ENCODE results near the gene NCF1.
"Not testable (repeated sequence)": the region's sequence is repeated elsewhere in the genome, so short reads cannot be mapped to it uniquely, and the experiment has no call there.

Gene NCF1

DNA sequence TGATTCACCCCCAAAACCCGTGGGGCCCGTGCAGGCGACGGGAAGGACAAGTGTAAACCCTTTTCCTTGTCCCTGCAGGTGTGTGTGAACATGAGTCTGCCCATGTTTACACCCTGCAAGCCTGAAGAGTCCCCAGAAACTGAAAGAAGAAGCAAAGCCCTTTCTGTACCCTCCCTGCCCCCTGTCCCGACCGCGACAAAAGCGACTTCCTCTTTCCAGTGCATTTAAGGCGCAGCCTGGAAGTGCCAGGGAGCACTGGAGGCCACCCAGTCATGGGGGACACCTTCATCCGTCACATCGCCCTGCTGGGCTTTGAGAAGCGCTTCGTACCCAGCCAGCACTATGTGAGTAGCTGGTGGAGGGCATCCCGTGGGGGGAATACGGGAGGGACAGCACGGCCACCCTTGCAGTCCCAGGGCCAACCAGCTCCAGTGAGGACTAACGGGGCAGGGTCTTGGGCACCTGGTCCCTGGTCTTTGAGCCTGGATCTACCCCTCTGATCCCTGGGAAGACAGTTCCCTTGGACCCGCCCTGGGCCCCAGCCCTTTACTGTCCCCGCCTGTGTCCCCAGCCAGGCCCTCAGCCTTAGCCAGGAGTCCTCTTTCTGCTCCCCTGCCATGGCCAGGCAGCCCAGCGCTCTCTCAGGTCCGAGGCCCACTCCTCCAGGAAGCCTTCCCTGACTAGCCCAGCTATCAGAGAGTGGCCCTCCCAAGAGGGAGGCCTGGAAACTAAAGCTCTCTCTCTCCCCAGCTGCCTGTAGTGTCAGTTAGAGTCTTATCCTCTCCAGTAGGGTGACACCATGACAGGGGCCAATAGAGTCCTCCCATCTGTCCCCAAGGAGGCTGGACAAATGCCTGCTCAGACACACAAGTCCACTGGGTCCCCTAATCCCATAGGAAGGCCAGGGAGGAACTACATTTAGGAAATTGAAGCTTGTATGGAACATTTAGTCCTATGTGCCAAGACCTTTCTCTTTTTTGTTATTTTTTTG, at the start of gene NCF1:
Gene NCF1 (plus strand): TSS at position 252 of the 991 bp plus-strand sequence. CDS start 21 bp downstream, at position 273.
- not testable (repeated sequence) for H3K4me3 ChIP-seq (ENCODE audit: low read depth, low read length); H3K36me3 ChIP-seq (ENCODE audit: control insufficient read depth, insufficient read depth, low read length); H3K27me3 ChIP-seq (ENCODE audit: control insufficient read depth, insufficient read depth, low read length); H3K27ac ChIP-seq (ENCODE audit: low read depth, low read length); H3K9me3 ChIP-seq (ENCODE audit: control insufficient read depth, insufficient read depth, low read depth, low read length); H3K4me1 ChIP-seq (ENCODE audit: control insufficient read depth, insufficient read depth, low read length); H3K9ac ChIP-seq (ENCODE audit: low read length)

GRCh38 chr7:74725840-74726239, 48.0 kb upstream of the NCF1 start:
- no peaks in the 10 kb centered on the region for H3K27me3 ChIP-seq (ENCODE audit: control insufficient read depth, insufficient read depth, low read length)
- H3K36me3 ChIP-seq (ENCODE audit: control insufficient read depth, insufficient read depth, low read length): peaks cover 38% of the 10 kb centered on the region
- H3K4me1 ChIP-seq (ENCODE audit: control insufficient read depth, insufficient read depth, low read length): no peaks in the 10 kb centered on the region
- no peak overlapping the region for H3K4me3 ChIP-seq (ENCODE audit: low read depth, low read length)
- no peak overlapping the region for H3K9ac ChIP-seq (ENCODE audit: low read length)
- no peaks in the 10 kb centered on the region for H3K9me3 ChIP-seq (ENCODE audit: control insufficient read depth, insufficient read depth, low read depth, low read length)
- H3K27ac ChIP-seq (ENCODE audit: low read depth, low read length): no peak overlapping the region

GRCh38 chr7:74726309-74727101, 47.3 kb upstream of the NCF1 start:
- H3K27ac ChIP-seq (ENCODE audit: low read depth, low read length): no peak overlapping the region
- H3K9me3 ChIP-seq (ENCODE audit: control insufficient read depth, insufficient read depth, low read depth, low read length): no peaks in the 10 kb centered on the region
- no peak overlapping the region for H3K4me3 ChIP-seq (ENCODE audit: low read depth, low read length)
- H3K9ac ChIP-seq (ENCODE audit: low read length): no peak overlapping the region
- no peaks in the 10 kb centered on the region for H3K4me1 ChIP-seq (ENCODE audit: control insufficient read depth, insufficient read depth, low read length)
- H3K27me3 ChIP-seq (ENCODE audit: control insufficient read depth, insufficient read depth, low read length): no peaks in the 10 kb centered on the region
- peaks cover 37% of the 10 kb centered on the region for H3K36me3 ChIP-seq (ENCODE audit: control insufficient read depth, insufficient read depth, low read length)

DNA sequence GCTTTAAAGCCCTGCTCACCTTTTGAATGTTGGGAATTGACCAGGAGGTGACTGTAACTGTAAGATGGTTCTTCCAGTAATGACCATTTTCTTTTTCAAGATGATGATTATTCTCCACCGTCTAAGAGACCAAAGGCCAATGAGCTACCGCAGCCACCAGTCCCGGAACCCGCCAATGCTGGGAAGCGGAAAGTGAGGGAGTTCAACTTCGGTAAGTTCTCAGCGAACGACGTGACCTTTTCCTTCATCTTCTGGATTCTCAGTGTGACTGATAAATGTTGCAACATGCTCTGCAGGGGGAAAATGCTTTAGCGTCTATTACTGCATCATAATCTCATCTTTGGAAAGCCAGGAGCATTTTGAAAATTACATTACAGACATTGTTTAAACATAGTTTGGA, 45.1 kb upstream of the NCF1 start:
- H3K27ac ChIP-seq (ENCODE audit: low read depth, low read length); H3K9me3 ChIP-seq (ENCODE audit: control insufficient read depth, insufficient read depth, low read depth, low read length); H3K9ac ChIP-seq (ENCODE audit: low read length); H3K27me3 ChIP-seq (ENCODE audit: control insufficient read depth, insufficient read depth, low read length); H3K4me3 ChIP-seq (ENCODE audit: low read depth, low read length); H3K4me1 ChIP-seq (ENCODE audit: control insufficient read depth, insufficient read depth, low read length): not testable (repeated sequence)
- peaks cover 25% of the 10 kb centered on the region for H3K36me3 ChIP-seq (ENCODE audit: control insufficient read depth, insufficient read depth, low read length)

DNA sequence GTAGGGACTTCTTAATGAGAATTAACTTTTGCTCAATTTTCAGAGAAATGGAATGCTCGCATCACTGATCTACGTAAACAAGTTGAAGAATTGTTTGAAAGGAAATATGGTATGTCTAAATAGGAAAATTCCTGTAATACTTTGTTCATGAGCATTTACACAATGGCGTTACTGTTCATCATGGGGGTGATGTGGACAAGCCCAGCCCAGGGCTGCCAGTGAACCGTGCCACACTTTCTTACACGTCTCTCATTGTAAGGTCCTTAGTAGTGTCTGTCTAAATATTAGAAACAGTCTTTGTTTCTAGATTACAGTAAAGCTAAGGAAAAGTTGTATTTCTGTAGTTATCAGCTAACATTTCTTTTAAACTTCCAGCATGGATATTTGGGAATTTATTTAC, 43.6 kb upstream of the NCF1 start:
- peaks cover 21% of the 10 kb centered on the region for H3K36me3 ChIP-seq (ENCODE audit: control insufficient read depth, insufficient read depth, low read length)
- not testable (repeated sequence) for H3K9me3 ChIP-seq (ENCODE audit: control insufficient read depth, insufficient read depth, low read depth, low read length); H3K27ac ChIP-seq (ENCODE audit: low read depth, low read length); H3K27me3 ChIP-seq (ENCODE audit: control insufficient read depth, insufficient read depth, low read length); H3K4me1 ChIP-seq (ENCODE audit: control insufficient read depth, insufficient read depth, low read length); H3K4me3 ChIP-seq (ENCODE audit: low read depth, low read length); H3K9ac ChIP-seq (ENCODE audit: low read length)

DNA sequence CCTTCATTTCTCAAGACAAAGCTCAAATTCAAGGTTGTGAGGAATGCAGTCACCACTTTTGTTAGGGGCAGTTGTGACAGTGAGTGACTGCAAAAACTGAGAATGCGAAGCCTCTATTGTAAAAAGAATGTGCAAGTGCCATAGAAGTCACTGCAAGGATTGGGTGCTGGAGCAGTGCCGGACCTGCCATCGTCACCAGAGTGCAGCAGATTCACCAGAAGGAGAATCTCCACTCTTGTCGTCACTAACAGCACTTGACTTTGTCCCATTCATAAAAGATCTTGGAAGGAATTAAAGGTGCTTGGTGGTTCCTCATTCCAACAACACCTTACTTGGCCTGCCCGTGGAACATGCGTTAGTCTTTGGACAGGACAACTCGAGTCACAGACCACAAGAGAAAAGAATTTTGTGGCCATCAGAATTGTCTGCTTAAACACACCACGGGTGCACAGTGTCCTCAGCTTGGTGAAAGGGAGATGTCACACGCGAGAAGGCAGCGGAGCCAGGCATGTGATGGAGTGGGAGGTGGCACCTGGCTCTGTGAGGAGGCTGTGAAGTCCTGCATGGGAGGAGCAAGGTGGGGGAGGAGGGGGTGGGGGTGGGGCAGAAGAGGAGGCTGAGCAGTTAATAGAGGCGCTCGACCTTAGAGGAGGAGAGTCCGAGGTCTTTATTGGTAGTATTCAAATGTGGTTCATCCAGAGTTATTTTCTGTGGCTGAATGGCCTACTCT, 33.7 kb upstream of the NCF1 start:
- H3K36me3 ChIP-seq (ENCODE audit: control insufficient read depth, insufficient read depth, low read length); H3K9ac ChIP-seq (ENCODE audit: low read length); H3K27me3 ChIP-seq (ENCODE audit: control insufficient read depth, insufficient read depth, low read length); H3K4me3 ChIP-seq (ENCODE audit: low read depth, low read length); H3K4me1 ChIP-seq (ENCODE audit: control insufficient read depth, insufficient read depth, low read length); H3K9me3 ChIP-seq (ENCODE audit: control insufficient read depth, insufficient read depth, low read depth, low read length); H3K27ac ChIP-seq (ENCODE audit: low read depth, low read length): not testable (repeated sequence)

- H3K9ac ChIP-seq (ENCODE audit: low read length); H3K4me1 ChIP-seq (ENCODE audit: control insufficient read depth, insufficient read depth, low read length); H3K9me3 ChIP-seq (ENCODE audit: control insufficient read depth, insufficient read depth, low read depth, low read length); H3K36me3 ChIP-seq (ENCODE audit: control insufficient read depth, insufficient read depth, low read length); H3K4me3 ChIP-seq (ENCODE audit: low read depth, low read length); H3K27ac ChIP-seq (ENCODE audit: low read depth, low read length); H3K27me3 ChIP-seq (ENCODE audit: control insufficient read depth, insufficient read depth, low read length): not testable (repeated sequence)
Measured at GRCh38 chr7:74743936-74744557, 29.8 kb upstream of the NCF1 start.

DNA sequence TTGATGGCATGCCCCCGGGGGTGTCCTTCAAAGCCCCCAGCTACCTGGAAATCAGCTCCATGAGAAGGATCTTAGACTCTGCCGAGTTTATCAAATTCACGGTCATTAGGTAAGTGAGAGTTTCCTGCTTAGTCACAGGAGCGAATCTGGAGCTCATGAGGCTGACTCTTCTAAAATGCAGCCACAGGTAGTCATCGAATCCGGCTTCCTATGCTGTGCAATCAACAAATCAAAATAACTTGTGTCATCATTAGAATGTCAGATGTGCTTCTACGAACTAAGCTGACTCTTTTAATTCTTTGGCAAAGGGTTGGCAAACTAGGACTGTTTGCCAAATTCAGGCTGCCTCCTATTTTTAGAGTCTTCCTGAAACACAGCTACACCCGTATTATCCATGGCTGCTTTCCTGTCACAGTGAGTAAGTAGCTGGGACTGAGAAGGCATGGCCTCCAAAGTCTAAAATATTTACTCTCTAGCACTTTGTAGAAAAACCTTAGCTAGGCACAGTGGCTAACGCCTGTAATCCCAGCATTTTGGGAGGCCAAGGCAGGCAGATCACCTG, 19.8 kb upstream of the NCF1 start:
- not testable (repeated sequence) for H3K4me3 ChIP-seq (ENCODE audit: low read depth, low read length); H3K27ac ChIP-seq (ENCODE audit: low read depth, low read length); H3K9ac ChIP-seq (ENCODE audit: low read length); H3K36me3 ChIP-seq (ENCODE audit: control insufficient read depth, insufficient read depth, low read length); H3K27me3 ChIP-seq (ENCODE audit: control insufficient read depth, insufficient read depth, low read length); H3K4me1 ChIP-seq (ENCODE audit: control insufficient read depth, insufficient read depth, low read length); H3K9me3 ChIP-seq (ENCODE audit: control insufficient read depth, insufficient read depth, low read depth, low read length)

- H3K9me3 ChIP-seq (ENCODE audit: control insufficient read depth, insufficient read depth, low read depth, low read length); H3K9ac ChIP-seq (ENCODE audit: low read length); H3K36me3 ChIP-seq (ENCODE audit: control insufficient read depth, insufficient read depth, low read length); H3K27ac ChIP-seq (ENCODE audit: low read depth, low read length); H3K27me3 ChIP-seq (ENCODE audit: control insufficient read depth, insufficient read depth, low read length); H3K4me3 ChIP-seq (ENCODE audit: low read depth, low read length); H3K4me1 ChIP-seq (ENCODE audit: control insufficient read depth, insufficient read depth, low read length): not testable (repeated sequence)
Measured at GRCh38 chr7:74756673-74757072, 17.1 kb upstream of the NCF1 start.

DNA sequence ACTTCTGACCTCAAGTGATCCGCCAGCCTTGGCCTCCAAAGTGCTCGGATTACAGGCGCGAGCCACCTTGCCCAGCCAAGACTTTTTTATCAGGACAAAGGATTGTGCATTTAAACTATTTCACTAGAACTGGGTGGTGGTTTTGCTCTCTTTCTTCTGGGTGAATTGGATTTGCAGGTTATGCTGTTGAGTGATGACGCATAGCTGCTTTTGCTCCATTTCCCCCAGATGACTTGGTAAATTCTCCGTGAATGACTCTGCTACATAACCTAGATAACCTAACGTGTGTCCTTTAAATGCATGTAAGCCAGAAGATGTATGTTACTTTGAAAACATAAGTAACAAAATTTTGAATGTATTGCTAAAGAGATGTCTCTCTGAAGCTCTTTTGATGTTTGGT, 15.5 kb upstream of the NCF1 start:
- H3K36me3 ChIP-seq (ENCODE audit: control insufficient read depth, insufficient read depth, low read length); H3K27me3 ChIP-seq (ENCODE audit: control insufficient read depth, insufficient read depth, low read length); H3K9me3 ChIP-seq (ENCODE audit: control insufficient read depth, insufficient read depth, low read depth, low read length); H3K27ac ChIP-seq (ENCODE audit: low read depth, low read length); H3K4me3 ChIP-seq (ENCODE audit: low read depth, low read length); H3K4me1 ChIP-seq (ENCODE audit: control insufficient read depth, insufficient read depth, low read length); H3K9ac ChIP-seq (ENCODE audit: low read length): not testable (repeated sequence)
